HG03342 (cell line): Measurements from ENCODE around the gene PDE1C.

Experiments
- ATAC-seq: cut with Tn5 transposase; IDR thresholded peaks from one replicate; pipeline ENCODE4 v1.9.1; 2021; ENCODE audit warnings: mild to moderate bottlenecking, moderate library complexity; ENCODE audit not compliant: unreplicated experiment

The PDE1C gene

GRCh38 chr7:31997423-31997822 lies 72.8 kb downstream of the PDE1C start:
- no peak for ATAC-seq

GRCh38 chr7:31995134-31995533 lies 75.1 kb downstream of the PDE1C start:
- no peak for ATAC-seq

- no peak for ATAC-seq
These were observed 78.4 kb downstream of the PDE1C start for GRCh38 chr7:31991846-31992245.

- ATAC-seq = no peak
These were observed 78.8 kb downstream of the PDE1C start for GRCh38 chr7:31991406-31991805.

GRCh38 chr7:31986878-31987518 lies 83.2 kb downstream of the PDE1C start:
- ATAC-seq = no peak

GRCh38 chr7:31982962-31983361 lies 87.2 kb downstream of the PDE1C start:
- no peak for ATAC-seq

GRCh38 chr7:31981874-31982390 lies 88.3 kb downstream of the PDE1C start:
- no peak for ATAC-seq

- no peak for ATAC-seq
These were observed 90.4 kb downstream of the PDE1C start for GRCh38 chr7:31979690-31980330.

GRCh38 chr7:31975546-31975945 lies 94.7 kb downstream of the PDE1C start:
- no peak for ATAC-seq

GRCh38 chr7:31974351-31974750 lies 95.9 kb downstream of the PDE1C start:
- no peak for ATAC-seq

- no peak for ATAC-seq
These were observed 99.0 kb downstream of the PDE1C start for GRCh38 chr7:31971049-31971667.

- no peak for ATAC-seq
These were observed 99.7 kb downstream of the PDE1C start for GRCh38 chr7:31970501-31970900.

- ATAC-seq = no peak
These were observed 106.5 kb downstream of the PDE1C start for GRCh38 chr7:31963569-31964175.

- ATAC-seq = no peak
These were observed 108.0 kb downstream of the PDE1C start for GRCh38 chr7:31962246-31962645.

GRCh38 chr7:31958226-31958625 lies 112.0 kb downstream of the PDE1C start:
- no peak for ATAC-seq

GRCh38 chr7:31957756-31958155 lies 112.5 kb downstream of the PDE1C start:
- ATAC-seq = no peak

- no peak for ATAC-seq
These were observed 113.0 kb downstream of the PDE1C start for GRCh38 chr7:31957090-31957720.

GRCh38 chr7:31955641-31956040 lies 114.6 kb downstream of the PDE1C start:
- ATAC-seq = no peak

- ATAC-seq = no peak
These were observed 115.2 kb downstream of the PDE1C start for GRCh38 chr7:31955021-31955420.

- no peak for ATAC-seq
These were observed 115.7 kb downstream of the PDE1C start for GRCh38 chr7:31954500-31954899.

GRCh38 chr7:31953432-31953831 lies 116.8 kb downstream of the PDE1C start:
- no peak for ATAC-seq
